SK-N-MC (cell line): ENCODE measurements around the gene NRIP2.

Experiments used
- EZH2 ChIP-seq: fragments of 200-600 bp; sonication (generic); IDR thresholded peaks from one replicate; pipeline ENCODE4 v1.6.1; 2017; ENCODE audit warnings: antibody characterized with exemption
- FOXP2 ChIP-seq: optimal IDR thresholded peaks from 2 replicates; pipeline ENCODE3; 2011; ENCODE audit warnings: mild to moderate bottlenecking, moderate library complexity; ENCODE audit not compliant: insufficient read depth; ENCODE audit errors: extremely low read length, control extremely low read depth
- POLR2AphosphoS5 ChIP-seq: IDR thresholded peaks from 2 replicates; pipeline ENCODE4 v1.6.1; 2012; ENCODE audit warnings: mild to moderate bottlenecking, low read depth, low read length, borderline replicate concordance

DNA sequence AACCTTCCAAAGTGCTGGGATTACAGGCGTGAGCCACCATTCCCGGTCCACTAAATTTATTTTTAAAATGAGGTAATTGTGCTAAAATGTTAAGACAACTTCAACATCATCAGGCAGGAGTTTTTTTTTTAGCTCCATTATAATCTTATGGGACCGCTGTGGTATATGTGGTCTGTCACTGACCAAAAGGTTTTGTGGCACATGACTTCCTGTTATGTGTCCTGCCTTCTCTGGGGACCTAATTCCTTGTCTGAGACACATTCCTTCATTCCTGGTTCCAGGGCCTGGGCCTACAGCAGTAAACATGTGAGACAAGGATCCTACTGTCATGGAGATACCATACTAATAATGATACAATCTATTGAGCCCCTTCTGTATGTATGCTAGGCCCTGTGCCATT lies 17.1 kb upstream of the NRIP2 start:
- no peak for TF ChIP-seq POLR2AphosphoS5
- TF ChIP-seq EZH2 = no peak
- no peak for TF ChIP-seq FOXP2
